ENCODE data around the gene CFAP74.

Gene CFAP74

DNA sequence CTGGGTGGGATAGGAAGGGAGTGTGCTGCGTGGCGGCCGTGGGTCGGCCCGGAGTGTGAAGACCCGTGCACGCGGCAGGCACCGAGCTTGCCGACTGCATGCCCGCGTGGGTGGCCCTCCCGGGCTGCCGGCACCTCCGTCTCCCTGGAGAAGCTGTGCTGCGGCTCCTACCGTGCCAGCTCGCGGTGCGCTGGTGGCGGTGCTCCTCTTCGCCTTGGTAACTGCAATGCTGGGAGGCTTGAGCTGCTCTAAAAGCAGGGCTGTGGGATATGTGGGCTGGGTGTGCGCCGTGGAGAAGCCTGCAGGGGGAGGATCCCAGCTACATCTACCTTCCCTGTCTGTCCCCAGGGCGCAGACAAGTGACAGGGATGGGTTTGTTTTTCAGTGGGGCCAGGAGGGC is 18.0 kb upstream of the CFAP74 start:
- no peak for DNase-seq (ENCODE audit: low read depth in 1 of 2, low spot score in 1 of 2)

DNA sequence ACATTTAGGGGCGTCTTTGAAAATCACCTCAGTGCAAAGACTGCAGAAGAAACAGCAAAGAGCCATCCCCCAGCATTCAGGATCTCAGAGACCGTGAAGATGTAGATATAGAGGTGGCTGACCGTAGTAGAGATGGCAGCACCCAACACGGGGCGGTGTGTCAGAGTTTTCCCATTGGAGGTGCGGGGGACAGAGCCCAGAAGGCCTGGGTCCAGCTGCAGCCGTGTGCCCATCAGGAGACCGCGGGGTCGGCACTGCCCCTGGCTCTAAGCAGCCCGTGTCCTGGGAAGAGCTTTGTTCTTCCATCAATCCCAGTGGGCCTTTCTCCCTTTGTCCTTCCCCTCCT is 16.7 kb upstream of the CFAP74 start:
- DNase-seq (ENCODE audit: low read depth in 1 of 2, low spot score in 1 of 2): no peak

DNA sequence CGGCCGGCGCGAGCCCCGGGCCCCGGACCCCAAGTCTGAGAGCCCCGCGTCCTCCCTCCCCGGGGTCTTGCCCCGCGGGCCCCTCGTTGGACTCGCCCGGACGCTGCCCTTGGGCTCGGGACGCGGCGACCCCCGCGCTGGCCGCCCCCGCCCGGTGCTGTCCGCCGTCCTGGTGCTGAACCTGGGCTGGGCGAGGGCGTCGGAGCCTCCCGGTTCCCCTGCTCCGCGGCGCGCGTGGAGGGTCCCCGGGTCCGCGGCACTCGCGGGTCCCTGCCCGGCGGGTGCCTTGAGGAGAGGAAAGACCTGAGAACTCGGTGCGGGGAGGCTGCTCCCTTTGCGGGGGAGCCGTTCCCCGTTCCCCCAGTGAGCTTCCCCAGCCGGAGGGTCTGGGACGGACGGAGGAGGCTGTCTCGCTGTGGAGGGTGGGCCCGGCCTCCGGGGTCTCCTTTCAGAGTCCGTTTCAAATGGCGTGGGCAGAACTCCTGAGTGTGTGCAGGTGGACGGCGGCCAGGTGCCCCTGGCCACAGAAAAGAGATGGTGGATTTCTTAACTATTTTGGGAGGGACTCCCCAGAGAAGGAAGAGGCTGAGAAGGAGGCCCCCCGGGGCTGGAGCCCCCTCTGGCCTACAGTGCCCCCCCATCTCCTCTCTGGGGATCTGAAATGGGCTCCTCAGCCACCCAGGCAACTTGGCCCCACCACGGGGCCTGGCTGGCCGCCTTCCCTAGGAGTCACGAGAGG is 16.2 kb upstream of the CFAP74 start:
- DNase-seq (ENCODE audit: low read depth in 1 of 2, low spot score in 1 of 2): no peak

DNA sequence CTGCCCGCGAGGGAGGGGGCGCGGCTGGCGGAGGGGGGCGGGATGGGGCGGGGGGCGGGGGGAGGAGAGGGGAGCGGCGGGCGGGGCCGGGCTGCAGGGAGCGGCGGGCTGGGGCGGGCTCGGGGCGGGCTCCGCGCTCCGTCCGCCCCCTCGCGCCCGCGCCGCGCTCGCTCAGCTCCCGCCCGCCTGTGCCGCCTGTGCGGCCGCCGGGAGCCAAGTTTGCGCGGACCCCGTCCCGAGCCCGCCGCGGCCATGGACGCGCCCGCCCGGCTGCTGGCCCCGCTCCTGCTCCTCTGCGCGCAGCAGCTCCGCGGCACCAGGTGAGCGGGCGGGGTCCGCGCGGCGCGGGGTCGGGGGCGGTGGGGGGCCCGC is 15.6 kb upstream of the CFAP74 start, which contains the start of gene GABRD:
Gene GABRD, plus strand, starts transcription at position 174 of the 372 bp plus-strand sequence. Its CDS starts 79 bp downstream, at position 253.
- no peak for DNase-seq (ENCODE audit: low read depth in 1 of 2, low spot score in 1 of 2)

DNA sequence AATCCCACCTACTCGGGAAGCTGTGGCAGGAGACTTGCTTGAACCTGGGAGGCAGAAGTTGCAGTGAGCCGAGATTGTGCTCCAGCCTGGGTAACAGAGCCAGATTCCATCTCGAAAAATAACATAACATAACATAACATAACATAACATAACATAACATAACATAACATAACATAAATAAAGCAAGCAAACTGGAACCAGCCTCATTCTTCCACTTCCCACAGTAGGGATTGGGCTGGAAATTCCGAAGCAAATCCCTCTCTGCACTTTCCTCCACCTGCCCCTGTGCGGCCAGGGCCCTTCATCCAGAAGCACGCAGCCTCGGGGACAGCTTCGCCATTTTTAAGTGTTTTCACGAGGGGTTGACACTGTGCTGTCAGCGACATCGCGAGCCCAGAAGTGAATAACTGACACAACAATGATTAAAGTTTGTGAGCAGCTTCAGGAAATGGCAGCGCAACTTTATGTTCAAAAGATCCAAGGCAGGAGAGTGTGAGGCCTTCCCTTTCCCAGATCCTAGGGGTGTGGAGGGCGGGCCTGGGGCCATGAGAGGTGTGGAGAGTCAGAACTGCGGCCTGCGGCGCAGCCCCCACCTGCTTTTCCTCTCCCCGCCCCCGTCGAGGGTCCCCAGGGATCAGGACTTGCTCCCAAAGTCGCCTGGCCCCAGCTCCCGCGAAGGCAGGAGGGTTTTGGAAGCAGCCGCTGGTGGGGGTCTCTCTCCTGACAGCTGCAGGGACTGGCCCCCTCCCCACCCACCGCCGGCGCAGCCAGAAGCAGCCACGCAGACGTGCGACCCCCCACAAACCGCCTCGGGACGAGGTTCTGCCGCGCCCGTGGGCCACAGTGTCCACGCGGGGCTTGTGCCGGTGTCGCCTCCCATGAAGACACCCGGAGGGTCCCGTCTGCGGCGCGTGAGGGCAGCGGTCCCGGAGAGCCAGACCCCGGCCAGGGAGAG is 14.9 kb upstream of the CFAP74 start:
- no peak for DNase-seq (ENCODE audit: low read depth in 1 of 2, low spot score in 1 of 2)

DNA sequence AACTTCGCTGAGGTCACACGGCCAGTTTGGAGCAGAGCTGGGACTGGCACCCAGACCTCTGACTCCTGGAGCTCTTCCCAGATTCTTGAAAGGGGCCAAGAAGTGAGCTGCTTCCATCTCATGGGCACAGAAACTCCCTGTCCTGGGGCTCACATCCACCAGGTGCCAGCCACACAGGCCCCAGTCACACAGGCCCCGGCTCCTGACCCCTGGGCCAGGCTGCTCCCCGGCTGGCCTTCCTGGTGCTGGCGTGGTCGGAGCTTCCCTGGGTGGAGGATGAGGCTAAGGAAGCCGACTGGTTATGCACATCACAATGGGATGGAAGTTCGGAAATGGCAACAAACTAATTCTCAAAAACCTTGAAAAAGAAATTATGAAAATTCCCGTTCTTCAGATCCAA is 12.5 kb upstream of the CFAP74 start:
- DNase-seq (ENCODE audit: low read depth in 1 of 2, low spot score in 1 of 2): no peak

DNA sequence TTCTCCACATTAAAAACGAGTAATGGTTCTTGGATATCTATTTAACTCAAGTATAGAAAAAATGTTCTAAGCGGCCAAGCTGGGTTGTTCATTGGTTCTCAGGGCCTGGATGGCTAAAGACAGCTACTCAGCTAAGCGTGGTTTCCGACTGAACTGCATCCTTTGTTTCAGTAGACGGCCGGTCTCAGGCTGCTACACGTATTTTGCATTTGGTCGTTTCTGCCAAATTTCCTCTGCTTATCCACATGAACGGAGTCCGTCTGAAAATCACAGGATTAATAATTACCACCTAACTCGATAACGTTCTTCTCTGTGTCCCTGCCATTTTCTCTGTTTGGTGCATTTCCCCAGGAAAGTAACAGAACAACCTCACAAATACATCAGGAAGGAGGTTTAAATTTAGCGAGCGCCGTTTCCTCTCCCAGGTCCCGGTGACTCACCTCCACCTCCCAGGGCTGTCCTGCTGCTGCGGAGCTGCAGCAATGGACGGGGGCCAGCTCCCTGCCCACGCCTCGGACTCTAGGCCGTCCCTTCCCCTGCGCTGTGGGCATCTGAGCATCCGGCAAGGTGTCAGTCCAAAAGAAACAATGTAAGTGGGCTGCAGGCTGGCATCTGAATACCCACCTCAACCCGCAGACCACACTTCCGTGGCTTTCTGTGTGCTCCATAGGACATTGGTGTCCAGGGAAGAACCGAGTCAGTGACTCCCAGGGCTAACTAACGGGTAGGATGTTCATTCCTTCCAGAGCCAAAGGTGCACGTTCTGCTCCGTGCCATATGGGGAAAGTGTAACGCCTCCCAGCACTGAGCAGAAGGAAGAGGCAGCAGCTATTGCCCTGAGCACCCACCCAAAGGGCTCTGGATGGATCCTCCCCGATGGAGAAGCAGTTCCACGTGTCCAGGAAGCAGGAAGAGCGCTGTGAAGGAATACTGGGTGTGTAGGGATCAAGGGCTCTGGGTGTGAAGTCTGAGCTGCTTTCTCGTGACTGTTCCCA is 11.5 kb upstream of the CFAP74 start:
- no peak for DNase-seq (ENCODE audit: low read depth in 1 of 2, low spot score in 1 of 2)

DNA sequence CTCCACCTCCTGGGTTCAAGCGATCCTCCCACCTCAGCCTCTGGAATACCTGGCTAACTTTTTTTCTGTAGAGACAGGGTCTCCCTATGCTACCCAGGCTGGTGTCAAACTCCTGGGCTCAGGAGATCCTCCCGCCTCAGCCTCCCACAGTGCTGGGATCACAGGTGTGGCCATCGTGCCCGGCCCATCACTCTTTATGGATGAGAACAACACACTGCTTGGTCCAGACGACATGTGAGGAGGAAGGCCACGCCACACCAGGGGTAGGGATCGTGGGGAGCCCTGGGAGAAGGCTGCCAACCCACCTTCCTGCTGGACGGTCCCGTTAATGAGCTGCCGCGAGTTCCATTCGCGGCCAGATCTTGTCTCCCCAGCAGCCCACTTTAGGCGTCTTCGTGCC is 10.6 kb upstream of the CFAP74 start:
- no peak for DNase-seq (ENCODE audit: low read depth in 1 of 2, low spot score in 1 of 2)

DNA sequence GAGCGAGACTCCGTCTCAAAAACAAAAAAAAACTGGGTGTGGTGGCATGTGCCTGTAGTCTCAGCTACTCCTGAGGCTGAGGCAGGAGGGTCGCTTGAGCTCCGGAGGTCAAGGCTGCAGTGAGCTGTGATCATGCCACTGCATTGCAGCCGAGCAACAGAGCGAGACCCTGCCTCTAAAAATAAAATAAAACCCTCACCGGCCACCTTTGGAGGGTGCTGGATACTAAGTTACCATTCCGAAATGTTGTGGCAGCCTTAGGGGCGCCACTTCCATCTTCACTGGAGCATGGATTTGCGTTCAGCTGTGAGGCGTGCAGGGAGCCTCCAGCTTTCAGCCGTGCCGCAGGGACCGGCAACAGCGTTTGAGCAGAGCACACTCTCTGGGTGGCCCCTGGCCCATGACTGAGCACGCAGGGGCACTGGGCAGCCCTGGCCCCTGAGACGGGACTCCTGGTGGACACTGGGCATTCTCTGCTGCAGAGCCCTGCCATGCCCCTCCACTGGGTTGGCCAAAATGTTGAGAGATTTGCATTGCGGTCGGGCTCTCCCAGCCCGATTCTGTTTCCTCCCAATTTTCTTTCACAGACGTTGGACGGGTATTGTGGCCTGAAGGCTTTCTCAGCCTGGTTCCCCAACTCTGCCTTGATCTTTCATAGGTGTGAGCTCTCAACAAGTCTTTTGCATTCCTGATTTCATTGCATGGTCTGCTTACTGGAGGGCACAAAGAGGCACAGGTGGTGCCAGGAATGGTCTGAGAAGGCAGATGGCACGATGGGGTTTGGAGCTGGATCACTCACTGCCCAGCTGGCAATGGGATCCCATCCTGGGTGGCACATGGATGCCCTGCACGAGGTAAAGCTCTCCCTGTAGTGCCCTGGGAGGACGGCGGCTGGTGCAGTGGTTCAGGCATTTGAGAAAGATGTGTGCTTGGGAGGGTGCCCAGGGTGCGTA is 5.8 kb upstream of the CFAP74 start:
- no peak for DNase-seq (ENCODE audit: low read depth in 1 of 2, low spot score in 1 of 2)

DNA sequence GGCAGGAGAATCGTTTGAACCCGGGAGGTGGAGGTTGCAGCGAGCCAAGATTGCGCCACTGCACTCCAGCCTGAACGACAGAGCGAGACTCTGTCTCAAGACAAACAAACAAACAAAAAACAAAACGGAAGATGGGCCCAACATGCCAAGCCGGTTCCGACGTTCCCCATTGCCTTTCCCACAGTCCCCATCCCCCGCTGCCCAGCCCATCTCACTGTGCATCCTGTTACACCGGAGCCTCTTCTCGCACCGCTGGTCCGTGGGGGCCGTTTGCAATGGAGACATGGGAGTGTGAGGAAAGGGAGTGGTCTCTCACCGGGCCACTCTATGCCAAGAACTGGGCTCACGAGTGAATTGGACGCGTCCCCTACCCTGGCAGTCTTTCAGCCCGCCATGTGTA is 1.3 kb upstream of the CFAP74 start:
- DNase-seq (ENCODE audit: low read depth in 1 of 2, low spot score in 1 of 2): no peak

DNA sequence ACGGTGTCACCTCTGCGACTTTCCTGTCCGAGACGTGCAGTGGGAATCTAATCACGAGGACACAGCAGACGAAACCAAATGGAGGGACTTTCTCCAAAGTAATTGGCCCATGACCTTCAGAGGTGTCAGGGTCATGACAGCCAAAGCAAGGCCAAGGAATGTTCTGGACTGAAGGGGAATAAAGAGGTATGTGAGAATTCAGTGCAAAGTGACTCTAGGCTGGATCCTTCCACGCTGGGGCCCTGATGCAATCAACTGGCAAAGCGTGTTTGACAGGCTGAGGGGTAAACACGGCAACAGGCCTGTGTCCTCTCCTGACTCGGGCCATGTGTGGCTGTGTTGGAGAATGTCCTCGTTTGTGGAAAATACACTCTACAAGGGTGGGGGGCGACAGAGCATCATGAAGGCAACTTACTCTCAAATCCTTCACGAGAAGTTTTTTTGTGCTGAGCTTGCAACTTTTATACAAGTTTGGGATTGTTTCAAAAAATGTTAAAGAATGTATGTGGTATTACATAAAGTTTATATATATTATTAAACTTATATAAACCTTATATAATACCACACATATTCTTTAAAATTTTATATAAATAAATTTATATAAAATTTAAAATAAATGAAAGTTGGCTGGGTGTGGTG is 1.7 kb downstream of the CFAP74 start:
- no peak for DNase-seq (ENCODE audit: low read depth in 1 of 2, low spot score in 1 of 2)

DNA sequence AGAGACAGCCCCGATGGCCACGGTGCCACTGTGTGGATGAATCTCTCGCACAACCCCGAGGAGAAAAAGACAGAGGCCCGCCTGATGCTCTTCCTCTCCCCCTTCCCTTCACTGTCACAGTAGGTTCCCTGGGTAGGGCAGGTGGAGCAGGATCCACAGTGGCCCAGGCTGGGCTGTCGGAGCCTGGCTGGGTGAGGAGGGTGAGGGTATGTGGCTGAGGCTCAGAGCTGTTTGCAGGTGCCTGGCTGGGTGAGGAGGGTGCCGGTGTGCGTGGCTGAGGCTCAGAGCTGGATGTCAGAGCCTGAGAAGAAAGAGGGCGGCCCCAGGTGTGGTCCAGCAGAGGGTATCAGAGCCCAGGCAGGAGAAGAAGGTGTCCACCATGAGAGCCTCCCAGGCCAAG is 2.7 kb downstream of the CFAP74 start:
- DNase-seq (ENCODE audit: low read depth in 1 of 2, low spot score in 1 of 2): no peak

DNA sequence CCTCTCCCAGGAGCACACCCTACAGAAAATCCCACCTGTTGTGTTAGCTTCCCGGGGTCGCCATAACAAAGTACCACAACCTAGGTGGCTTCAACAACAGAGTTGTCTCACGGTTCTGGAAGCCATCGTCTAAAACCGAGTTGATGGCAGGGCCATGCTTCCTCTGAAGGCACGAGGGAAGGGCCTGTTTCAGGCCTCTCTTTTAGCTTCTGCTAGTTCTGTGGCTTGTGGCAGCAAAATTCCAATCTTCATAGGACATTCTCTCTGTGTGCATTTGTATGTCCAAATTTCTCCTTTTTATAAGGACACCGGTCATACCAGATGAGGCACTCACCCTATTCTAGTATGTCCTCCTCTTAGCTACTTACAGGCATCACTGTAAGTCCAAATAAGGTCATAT is 3.2 kb downstream of the CFAP74 start:
- no peak for DNase-seq (ENCODE audit: low read depth in 1 of 2, low spot score in 1 of 2)

DNA sequence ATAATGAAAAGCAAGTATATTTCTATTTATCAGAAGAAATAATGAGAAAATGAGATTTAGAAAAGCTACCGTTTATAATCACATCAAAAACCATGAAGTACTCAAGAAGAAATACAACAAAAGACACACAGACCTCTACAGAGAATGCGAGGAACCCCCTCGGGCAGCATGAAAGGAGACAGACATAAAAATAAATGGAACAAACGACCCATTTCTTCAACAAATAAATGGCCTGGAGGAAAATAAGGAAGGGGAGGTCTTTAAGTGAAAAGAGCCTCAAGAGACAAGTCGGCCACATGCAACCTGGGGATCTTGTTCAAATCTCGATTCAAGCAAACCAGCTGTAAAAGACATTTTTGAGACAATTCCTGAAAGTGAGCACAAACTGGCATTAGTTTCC is 6.0 kb downstream of the CFAP74 start:
- no peak for DNase-seq (ENCODE audit: low read depth in 1 of 2, low spot score in 1 of 2)

DNA sequence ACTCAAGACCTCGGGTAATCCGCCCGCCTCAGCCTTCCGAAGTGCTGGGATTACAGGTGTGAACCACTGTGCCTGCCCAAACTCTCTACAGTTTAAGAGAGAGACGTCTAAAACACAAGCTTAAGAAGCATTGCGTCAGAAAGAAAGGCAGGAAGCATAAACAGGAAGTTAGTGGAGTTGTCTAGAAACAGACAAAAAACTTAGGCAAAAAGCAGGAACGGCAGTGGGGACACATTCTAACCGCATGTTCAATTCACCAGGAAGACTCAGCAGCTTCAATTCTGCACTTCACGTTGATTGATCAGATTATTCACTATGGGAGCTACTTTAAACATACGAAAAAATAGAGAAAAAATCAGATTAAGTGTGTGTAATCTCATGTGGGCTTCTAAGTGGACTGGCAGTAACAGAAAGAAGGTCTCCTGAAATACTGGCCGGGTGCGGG is 7.4 kb downstream of the CFAP74 start:
- DNase-seq (ENCODE audit: low read depth in 1 of 2, low spot score in 1 of 2): no peak

DNA sequence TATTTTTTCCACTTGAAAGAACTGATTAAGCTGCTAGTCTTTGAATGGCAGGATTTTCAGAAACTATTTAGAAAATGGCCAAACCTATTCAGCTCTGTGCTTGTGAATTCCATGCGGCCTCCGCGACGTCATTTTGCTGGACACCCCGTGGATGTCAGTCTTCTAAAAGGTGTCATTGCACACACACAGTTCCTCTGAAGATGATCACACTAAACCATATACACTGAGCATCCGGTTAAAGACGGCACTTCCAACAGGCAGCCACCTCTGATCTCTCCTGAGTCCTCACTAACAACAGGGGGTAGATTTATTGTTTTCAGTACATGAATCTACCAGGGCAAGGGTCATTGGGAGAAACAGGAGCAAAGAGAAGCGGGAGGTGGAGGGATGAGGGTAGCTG is 9.1 kb downstream of the CFAP74 start:
- DNase-seq (ENCODE audit: low read depth in 1 of 2, low spot score in 1 of 2): no peak

DNA sequence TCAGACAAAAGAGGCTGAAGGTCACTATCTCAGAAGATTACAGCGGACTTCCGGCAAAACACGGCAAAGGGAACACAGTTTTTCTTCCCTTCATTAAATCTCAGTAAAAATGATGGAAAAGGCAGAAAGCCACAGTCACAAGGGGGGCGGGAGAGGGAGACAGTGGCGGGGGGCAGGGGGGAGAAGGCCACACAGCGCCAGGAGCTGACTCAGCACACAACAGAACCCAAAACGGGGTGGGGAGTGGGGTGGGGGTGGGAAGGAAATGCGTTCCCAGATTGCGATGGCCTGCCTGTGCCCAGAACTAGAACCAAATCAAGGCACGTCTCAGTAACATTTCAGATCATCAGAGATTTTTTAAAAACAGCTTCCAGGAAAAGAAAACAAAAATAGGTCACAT is 13.4 kb downstream of the CFAP74 start:
- no peak for DNase-seq (ENCODE audit: low read depth in 1 of 2, low spot score in 1 of 2)

DNA sequence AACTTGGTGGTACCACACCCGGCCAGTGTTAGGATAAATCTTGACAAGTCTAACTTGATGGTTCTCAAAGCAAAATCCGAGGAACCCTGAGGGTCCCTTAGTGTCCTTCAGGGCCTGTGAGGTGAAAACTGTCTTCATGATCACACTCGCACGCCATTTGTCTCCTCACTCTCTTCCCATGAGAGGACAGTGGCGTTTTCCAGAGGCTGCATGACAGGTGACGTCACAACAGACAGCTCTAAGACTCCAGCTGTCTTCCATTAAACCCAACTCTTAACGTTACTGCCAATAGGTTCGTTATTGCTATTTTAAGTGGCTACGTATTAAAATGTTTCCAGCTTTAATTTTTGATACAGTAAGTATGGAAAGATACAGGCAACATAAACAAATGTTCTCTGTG is 13.8 kb downstream of the CFAP74 start:
- DNase-seq (ENCODE audit: low read depth in 1 of 2, low spot score in 1 of 2): no peak

DNA sequence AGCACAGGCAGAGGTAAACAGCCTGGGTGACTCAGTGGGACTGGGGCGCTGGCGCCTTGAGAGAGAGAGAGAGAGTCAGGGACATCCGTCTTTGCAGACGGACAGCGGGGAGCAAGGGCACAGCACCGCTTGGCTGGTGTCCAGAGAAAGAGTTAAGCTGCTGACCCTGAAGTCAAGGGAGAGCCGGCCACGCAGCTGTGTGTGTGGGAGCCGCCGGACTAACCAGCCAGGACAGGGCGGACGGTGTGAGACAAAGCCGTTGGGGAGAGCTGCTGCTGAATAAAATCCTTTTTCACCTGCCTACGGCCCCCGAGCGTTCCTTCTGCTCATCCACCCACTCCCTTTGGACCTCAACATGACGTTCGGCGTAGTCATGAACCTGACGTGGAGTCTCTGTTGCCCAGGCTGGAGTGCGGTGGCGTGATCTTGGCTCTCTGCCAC is 14.5 kb downstream of the CFAP74 start:
- DNase-seq (ENCODE audit: low read depth in 1 of 2, low spot score in 1 of 2): no peak

Measured in activated T-helper 1 cell treated with anti-CD3 and anti-CD28 coated beads, Interleukin-2, amount 50 U/mL, for 16 hours (primary cell).